Embryonic facial prominence (tissue), 1 donor: ENCODE results near the gene SCD5.
A peak's percentile ranks its signal among the peaks of the same experiment; 100 is the strongest.
"Not testable (repeated sequence)": the region's sequence is repeated elsewhere in the genome, so short reads cannot be mapped to it uniquely, and the experiment has no call there.

Source experiments
- DNase-seq: peaks from one replicate; pipeline ENCODE4 v3.0.0-alpha.2; 2016; ENCODE audit errors: extremely low spot score

The SCD5 gene

DNA sequence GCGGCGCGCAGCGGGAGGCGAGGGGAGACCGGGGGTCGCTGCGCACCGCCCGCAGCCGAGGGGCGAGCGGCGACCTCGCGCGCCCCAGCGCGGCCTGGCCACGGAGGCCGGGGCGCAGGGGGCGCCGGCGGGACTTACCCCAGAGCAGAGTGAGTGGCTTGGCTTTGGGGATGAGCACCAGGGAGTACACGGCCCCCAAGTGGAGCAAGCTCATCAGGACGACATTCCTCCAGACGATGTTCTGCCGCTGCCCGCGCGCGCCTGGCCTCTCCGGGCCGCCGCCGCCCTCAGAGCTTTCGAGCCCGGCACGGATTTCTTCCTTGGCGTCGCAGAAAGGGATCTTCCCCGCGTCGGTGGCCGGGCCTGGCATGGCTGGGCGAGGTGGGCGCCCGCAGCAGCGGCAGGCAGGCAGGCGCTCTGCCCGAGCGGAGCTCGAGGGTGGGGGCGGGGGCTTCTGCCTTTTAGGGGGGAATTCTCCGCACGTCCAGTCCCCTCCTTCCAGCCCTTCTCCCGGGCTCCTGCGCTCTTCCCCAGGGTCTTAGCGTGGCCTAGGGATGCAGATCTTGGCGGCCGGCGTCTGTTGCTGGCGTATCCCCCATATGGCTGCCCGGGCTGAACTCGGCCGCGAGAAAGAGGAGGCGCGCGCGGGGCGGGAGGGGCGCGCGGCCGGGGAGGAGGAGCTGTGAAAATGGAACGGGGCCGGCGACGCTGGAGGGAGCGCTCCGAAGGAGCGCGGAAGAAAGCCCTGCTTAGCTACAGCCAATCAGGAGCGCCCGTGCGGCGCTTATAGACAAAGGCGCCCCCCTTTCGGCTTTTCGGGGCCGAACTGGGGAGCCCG lies at the start of gene SCD5:
TSS of gene SCD5 (minus strand) at position 629 of the 838 bp plus-strand sequence. CDS start at position 370, 259 bp downstream.
- DNase-seq = peak; percentile 85

DNA sequence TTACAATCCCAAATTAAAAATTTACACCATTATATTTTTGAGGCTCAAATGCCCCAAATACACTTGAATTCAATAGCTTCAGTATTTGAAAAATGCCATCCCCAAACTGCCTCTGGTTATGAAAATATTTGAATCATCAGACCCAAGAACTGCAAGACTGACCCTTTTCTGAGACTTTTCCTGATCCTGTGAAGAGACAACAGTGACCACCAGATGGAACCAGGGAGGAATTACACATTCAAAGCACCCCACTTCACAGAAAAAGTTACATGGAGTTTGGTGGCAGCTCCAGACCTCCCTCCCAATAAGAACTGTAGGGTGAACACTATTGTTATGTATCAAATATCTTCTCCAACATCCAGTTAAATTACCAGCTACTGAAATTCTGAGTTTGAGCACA lies 44.0 kb upstream of the SCD5 start:
- no peak for DNase-seq

DNA sequence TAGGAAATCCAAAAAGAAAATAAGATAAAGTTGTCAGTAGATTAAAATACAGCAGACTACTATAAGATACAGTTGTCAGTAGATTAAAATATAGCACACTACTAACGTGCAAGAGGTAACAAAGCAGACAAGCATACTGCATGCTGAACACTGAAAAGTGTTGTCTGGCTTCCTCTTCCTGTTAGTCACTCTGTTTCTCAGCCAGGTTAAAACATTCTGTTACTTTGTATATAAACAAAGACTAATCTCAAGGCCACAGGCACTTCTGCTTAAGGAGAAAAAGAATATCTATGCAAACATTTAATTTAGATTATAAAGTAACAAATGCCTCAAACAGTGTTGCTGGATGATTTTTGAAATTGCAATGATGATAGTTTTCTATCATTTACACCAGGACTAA lies 41.0 kb upstream of the SCD5 start:
- DNase-seq = no peak

DNA sequence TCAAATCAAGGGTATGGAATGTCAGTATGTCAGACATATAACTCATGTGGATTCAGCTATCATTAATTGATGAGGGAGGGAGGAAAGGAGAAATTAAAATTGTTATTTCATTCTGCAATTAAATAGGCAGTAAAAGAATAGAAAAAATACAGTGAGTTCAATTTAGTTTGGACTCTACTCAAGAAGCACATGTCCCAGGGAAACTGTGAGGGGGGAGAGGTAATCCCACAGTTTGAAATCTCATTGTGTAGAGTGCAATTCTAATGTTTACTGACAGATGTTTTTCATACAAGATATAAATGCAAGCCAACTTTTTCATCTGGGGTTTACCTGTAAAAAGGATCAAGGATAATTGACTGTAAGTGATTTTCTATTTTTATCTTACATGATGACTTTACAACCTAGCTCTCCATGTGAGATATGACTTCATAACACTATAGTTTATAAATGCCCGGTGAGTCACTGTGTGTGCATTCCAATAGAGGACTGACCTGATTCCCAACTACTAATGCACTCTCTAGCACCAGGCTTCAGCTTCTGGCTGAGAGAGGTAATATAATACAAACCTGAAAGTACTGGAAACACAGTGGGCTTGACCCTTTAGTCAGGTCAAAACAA lies 35.2 kb upstream of the SCD5 start:
- DNase-seq = no peak

DNA sequence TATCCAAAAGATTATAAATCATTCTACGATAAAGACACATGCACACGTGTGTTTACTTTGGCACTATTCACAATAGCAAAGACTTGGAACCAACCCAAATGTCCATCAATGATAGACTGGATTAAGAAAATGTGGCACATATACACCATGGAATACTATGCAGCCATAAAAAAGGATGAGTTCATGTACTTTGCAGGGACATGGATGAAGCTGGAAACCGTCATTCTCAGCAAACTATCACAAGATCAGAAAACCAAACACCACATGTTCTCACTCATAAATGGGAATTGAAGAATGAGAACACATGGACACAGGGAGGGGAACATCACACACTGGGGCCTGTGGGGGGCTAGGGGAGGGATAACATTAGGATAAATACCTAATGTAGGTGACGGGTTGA lies 34.5 kb upstream of the SCD5 start:
- DNase-seq = not testable (repeated sequence)

DNA sequence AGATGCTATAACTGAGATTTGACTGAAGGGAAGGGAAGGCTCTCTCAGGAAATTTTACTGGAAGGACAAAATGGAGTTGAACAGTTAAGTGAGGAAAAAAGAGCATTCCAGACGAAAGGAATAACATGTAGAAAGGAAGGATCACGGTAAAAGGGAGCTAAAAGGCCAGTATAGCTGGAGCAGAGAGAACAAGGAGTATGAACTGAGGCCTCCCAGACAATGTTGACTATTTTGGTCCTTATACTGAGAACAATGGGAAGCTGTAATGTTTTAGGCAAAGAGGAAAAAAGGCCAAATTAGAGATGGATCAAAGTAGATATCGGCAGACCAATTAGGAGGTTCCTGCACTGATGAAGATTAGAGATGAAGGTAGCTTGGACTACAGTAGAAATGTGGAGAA lies 26.8 kb upstream of the SCD5 start:
- DNase-seq = no peak

DNA sequence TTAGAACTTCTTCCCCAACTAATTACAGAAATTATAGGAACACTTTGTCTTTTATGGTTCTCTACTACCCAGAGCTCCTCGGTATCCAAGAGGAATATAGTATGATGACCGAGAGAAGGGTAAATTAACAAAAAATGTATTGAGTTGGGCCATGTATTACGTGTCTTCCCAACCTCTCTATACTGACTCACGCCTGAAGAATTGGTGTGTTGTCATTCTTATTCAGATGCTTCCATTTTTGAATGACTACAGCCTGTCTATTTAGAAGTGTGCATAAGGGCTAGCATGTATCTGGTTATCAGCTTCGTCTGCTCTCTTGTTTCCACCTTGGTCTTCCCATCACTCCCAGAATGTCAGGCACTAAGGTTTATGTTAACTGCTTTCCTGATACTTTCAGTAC lies 24.5 kb upstream of the SCD5 start:
- no peak for DNase-seq

DNA sequence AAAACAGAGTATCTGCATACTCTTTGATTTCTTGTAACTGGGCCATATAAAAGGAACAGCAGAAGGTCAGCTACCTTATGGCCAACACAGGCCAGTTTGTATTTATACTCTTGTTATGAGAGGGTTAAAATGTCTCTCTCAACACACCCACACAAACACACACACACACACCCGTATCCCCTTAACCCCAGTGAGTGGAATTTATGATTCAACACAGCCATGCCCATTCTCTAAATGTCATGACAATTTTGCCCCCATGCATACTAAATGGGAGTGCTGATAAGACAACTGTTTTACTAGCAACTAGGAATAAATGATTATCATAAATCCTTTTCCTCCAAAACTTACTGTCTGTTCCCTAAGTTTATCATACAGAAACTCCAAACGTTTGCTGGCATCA lies 22.1 kb upstream of the SCD5 start:
- DNase-seq = no peak

DNA sequence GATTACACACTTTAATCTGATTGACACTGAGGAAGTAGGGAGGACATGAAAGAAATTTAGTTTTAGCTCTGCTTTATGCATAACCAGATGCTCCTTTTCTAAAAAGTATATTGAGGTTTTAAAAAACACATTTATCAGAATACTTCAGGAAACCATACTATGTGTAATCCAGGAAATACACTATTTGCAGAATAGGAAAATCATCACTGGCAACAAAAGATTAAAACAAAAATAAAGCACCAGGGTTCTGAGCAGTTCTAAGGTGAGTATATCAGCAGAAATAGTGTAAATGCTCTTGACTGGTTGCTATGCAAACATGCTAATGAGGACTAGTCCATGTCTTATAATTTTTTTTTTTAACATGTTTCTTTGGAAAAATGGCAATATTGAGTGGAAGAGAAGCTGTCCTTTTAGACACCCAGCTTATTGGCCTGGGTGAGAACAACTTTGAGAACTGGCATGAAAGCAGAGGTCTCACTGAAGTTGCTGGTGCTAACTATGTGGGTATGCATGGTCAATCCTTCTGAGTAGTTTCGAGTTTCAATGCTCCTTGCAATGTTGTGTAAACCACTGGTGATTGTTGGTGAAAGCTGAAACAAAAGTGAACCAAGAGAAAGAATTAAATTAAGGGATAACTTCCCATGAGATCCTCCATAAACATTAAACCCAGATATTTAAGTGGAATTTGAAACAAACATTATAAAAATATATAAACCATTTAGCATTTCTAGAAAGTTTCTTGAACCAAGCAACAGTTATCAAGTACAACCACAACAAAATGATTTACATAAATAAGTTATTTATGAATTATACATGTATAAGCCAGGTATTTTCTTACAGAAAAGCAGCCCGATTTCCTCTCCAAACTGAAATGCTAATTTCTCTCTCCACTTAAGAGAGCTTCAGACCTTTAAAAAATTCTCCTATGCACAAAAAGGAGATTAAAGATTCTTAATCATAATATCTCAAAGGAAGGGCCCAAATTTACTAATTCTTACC lies 20.4 kb upstream of the SCD5 start:
- DNase-seq = no peak

DNA sequence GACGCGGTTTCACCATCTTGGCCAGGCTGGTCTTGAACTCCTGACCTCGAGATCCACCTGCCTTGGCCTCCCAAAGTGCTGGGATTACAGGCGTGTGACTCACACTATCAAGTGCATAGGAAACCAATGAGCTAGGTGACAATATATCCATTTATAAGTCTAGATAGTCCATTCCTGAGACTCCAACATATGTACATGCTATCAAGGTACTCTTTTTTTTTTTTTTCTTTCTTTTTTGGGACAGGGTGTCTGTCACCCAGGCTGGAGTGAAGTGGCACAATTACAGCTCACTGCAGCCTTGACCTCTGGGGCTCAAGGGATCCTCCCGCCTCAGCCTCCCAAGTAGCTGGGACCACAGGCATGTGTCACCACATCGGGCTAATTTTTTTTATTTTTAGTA lies 18.3 kb upstream of the SCD5 start:
- not testable (repeated sequence) for DNase-seq

DNA sequence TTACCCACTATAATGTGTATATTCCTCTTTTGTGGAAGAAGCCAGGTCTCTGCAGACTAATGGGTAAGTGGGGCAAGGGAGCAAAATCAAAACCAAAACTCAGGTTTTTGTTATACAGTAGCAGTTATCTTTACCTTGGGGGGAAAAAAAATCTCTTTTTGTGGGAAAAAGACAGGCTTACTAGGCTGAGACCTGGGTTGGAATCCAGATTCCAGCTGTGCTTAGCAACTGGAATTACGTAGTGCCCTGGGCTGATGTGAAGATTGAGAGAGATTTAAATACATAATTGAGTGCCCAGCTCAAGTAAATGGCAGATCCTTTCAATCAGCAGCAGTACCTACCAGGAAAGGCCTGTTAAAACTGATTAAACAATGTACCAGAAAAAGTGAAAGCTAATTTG lies 15.4 kb upstream of the SCD5 start:
- no peak for DNase-seq

DNA sequence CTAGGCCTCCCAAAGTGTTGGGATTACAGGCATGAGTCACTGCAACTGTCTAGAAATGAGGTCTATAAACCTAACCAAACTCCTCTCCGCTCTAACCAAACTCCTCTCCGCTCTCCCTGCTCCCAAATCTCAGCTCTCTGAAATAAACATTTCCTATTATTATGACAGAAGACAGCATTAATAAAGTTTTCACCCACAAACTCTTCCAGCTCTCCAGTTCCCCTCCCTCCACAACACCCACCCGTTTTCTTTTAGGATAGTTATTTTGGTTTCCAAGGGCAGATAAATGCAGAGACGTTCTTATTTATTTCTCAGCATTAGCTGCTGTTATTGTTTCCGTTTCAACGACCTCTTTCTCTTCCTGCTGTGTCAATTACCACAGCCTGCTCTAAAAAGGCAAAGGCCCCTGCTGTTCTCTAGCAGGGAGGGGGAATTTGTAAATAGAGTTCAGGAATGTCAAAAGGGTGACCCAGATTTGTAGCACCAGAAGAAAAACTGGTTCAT lies 13.3 kb upstream of the SCD5 start:
- no peak for DNase-seq

DNA sequence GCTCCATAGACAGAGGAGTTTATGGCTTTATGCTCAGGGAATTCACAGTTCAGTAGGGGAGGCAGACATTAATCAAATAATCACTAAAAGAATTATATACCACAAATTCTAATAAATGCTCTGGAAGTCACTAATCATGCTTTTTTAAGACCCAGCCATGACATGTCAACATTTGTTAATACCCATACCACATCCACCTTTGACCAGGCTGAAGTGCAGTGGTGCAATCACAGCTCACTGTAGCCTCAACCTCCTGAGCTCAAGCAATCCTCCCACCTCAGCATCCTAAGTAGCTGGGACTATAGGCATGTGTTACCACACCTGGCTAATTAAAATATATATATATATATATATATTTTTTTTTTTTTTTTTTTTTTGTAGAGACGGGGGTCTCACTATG lies 12.8 kb upstream of the SCD5 start:
- no peak for DNase-seq

DNA sequence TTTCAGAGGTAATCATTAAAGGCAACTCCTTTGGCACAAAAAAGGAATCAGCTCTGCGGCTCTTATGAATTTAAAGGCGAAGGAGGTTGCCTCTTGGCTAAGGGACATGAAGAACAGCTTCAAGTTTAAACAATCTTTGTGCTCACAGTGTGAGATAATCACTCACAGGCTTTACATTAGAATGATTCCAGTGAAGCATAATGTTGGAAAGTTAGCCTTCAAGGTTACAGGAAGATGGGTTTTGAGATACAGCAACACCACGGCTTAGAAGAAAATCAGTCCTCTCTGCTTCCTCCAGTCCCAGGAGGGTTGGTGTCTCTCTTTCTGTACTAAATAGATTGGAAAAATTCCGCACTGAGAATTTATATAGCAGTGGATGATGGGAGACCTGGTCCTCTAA lies 11.6 kb upstream of the SCD5 start:
- no peak for DNase-seq

DNA sequence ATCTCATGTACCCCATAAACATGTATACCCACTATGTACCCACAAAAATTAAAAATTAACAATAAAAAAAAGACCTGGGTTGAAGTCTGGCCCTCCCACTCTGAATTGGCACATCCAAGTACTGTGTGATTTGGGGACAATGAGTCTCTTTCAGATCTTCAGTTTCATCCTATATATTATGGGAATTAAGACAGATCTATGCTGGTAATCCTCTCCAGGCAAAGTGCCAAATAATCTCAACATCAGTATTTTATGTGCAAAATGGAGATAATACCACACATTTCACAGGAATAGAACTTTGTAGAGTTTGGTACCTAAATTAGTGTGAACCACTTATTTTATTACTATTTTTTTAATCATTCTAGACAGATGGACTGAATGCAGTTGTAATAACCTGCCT lies 11.0 kb upstream of the SCD5 start:
- DNase-seq = no peak

DNA sequence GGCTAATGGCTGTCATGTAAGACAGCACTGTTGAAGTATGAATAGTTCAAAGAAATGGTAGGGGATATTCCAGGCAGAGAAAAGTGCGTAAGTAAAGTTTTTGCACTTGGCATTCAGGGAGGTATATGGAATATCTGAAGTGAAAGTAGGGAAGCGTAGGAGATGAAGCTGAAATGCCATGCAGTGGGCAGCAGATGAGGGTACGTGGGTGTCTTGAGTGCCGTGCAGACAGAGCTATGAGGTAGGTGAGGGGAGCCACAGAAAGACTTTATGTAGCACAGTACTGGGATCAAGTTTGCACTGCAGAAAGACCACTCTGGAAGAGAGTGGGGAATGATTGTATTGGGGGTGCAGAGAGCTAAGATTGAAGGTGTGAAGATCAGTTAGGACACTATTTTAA lies 5.2 kb upstream of the SCD5 start:
- DNase-seq = no peak

DNA sequence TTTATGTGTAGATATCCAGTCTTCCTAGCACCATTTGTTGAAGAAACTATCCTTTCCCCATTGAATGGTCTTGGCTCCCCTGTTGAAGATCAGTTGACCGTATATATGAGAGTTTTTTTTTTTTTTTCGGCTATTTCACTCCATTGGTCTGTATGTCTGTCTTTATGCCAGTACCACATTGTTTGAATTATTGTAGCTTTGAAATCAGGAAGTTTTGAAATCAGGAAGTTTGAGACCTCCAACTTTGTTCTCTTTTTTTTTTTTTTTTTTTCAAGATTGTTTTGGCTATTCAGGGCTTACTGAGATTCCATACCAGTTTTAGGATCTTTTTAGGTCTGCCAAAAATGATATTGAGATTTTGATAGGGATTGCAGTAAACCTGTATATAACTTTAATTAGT lies 4.3 kb upstream of the SCD5 start:
- DNase-seq = no peak

DNA sequence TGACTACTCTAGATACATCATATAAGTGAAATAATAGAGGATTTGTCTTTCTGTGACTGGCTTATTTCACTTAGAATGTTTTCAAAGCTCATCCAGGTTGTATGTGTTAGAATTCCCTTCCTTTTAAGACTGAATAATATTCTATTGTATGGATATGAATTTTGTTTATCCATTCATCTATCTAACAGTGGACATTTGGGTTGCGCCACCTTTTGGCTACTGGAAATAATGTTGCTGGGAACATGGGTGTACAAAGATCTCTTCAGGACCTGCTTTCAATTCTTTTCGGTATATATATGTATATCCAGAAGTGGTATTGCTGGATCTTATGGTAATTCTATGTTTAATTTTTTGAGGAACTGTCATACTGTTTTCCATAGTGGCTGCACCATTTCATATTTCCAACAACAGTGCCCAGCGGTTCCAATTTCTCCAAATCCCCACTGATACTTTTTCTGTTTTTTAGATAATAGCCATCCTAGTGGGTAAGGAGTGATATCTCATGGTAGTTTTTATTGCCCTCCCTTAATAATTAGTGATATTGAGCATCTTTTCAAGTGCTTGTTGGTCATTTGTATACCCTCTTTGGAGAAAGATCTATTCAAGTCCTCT lies 3.4 kb upstream of the SCD5 start:
- DNase-seq = no peak

DNA sequence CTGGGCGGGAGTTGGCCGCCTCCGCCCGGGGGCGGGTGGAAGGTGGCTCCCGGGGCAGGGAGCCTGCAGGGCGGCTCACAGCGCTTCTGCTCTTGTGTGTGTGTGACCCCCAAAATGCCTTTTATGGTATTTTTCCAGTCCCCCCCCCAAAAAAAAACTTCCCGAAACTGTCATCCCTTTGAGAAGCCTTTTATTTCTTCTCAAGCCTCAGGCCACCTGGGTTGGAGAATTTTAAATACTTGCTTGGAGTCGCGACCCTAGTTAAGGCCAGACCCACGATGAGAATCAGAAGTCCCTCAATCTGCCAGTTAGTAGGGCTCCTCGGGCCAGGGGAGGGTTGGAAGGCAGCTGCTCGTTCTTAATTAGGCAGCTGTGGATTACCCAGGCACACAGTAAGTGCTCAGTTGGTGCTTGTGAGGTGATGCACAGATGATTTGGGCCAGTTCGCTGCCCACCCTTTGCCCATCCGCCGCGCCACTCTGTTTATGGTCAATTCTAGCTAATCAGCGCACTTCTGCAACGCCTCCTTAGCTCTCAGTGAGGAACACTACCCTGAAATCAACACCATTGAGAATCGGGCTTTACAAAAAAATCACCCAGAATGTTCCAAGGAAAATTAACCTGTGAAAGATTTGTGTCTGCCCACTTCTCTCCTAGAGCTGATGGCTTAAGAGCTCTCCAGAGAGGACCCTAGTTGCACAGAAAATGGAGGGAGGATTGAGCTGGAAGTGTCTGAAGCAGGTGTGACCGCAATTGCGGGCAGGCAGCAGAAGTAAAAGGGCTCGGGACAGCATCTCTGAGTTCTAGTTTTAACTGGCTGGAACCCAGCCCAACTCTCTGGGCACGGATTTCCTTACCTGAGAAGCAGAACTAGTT lies 648 bp upstream of the SCD5 start:
- DNase-seq = no peak

DNA sequence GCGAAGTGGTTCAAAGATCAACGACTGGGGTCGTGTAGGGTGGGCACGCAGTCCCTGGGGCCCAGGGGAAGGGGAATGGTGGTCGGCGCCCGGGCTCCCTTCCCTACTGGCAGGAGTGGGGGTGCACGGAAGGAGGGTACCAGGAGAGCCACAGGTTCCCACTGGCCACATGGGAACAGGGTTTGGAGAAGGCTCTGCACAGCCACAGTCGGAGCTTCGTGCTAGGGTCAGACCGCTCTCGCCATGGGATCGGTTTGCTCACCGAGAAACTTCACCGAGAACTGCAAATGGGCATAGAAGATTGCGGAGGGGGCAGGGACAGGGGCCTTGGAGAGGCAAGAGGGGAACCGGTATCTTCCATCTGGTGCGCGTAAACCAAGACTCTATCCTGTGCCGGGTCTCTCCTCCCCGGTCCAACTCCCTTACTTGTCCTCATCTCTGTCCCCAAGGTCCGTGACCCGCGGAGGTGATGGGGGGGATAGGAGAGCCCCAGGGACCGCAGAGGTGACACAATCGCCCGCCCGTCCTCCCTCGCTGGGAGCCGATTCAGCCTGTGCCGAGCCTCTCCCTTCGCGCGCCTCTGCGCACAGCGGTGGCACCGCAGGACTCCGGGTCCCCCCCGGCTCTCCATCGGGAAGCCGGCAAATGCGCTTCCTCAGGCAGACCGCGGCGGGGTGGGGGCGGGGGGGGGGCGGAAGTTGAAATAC lies 1.0 kb downstream of the SCD5 start:
- DNase-seq = no peak
